Muscle of back (tissue), 11 donors: ENCODE data around the gene SRCIN1. TPM values are rescaled to one million over a fixed set of nuclear protein-coding genes. Genes with fewer than 3 reads are reported as not detected.

ENCODE experiments used
- DNase-seq, 3 donors: peaks; one replicate each; pipeline versions ENCODE4 v3.0.0 to v3.0.0-alpha.2; 2013
- polyA plus RNA-seq, 10 donors: library from polyadenylated mRNA; unstranded; fragments of 120-200 nt; gene quantifications; one replicate each; pipeline ENCODE4 v1.2.1, GENCODE V29; 2013; ENCODE audit not compliant: insufficient read length in 10 of 10

SRCIN1 gene
- polyA plus RNA-seq, 10 donors = 0.82 to 2.2 (median 1.2) TPM

DNA sequence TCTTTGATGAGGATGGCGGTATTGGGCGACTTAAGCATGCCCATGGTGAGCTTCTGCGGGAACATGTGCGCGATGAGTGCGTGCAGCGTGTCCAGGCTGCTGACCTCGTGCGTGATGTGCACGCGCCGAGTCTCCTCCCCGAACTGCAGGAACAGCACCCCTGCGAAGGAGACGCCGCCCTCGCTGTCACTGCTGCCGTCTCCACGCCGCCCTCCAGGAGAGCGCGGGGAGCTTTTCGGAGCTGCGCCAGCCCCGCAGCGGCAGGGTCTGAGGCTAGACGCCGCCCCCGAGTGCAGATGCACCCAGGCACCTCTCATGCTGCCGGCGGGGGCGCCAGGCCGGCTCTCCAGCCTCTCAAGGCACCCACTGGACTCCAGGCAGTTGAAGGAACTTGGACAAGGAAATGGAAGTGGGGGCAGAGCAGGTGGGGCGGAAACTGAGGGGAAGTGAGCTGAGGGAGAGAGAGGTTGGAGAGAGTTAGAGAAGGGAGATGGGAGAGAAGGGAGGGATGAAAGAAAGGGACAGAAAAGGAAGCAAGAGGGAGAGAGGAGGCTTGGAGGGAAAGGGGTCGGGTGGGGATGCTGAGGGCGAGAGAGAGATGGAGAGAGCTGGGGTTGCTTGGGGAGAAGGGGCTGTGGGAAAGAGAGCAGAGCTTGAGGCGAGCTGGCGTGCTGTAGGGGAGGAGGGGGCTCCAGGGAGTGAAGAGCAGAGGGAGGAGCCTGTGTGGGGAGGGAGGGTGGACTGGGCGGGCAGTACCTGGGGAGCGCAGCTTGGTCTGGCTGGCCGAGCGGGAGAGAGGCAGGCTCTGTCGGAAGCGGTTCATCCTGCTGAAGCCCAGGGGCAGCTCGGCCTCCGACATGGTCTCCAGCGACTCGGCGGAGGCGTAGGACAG is 42.1 kb downstream of the SRCIN1 start:
- no peak for DNase-seq

DNA sequence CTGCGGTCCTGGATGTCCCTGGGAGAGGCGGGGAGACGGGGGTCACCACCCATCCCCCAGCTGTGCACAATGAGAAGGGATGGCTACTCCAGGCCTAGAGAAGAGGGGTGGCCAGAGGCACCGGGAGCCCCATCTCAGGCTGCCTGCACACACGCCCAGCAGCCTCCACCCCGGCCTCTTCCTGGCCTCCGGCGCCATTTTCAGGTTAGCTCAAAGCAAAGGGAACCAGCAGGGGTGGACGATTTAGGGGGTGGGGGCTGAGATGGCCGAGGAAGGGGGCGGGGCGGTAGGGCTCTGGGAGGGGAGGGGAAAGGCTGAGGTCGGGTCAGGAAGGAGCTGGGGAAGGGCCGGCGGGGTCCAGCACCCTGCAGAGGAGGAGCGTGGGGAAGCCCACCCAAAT is 42.8 kb downstream of the SRCIN1 start:
- no peak for DNase-seq

- DNase-seq = no peak
Observed at GRCh38 chr17:38562215-38562569, 43.6 kb downstream of the SRCIN1 start.

DNA sequence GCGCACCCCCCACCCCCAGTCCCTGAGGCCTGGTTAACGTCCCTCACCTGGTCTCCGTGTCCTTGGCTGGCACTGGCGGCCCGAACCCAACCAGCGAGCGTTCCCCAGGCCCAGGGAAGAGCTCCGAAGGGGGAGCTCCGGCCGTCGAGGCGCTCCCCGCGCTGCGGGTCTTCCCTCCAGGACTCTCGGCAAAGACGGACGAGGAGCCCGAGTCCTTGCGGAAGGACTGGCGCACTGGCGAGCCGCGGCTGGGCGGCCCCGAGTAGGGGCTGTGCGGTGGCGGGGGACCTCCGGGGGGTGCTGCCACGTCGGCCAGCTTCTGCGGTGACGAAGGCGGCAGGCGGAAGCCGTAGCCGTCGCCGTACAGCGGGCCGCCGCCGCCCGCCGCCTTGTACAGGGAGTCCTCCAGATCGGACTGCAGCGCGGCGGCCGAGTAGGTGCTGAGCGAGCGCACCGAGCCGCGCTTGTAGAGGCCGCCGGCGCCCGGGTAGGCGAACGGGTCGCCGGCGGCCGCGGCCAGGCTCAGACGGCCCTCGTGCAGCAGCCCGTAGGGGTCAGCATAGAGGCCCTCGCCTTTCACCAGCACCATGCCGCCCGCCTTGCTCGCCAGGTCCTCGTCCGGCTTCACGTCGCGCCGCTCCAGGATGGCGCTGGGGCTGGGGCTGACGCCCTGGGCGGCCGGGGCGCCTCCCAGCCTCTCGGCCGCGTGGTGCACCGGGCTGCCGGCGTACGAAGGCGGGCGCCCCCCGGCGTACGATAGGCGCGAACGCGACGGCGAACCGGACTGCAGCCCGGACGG is 44.1 kb downstream of the SRCIN1 start:
- no peak for DNase-seq

- peak in 2 of 3 donors; percentile 43 to 68 for DNase-seq
Observed at GRCh38 chr17:38560503-38561318, 45.0 kb downstream of the SRCIN1 start.

DNA sequence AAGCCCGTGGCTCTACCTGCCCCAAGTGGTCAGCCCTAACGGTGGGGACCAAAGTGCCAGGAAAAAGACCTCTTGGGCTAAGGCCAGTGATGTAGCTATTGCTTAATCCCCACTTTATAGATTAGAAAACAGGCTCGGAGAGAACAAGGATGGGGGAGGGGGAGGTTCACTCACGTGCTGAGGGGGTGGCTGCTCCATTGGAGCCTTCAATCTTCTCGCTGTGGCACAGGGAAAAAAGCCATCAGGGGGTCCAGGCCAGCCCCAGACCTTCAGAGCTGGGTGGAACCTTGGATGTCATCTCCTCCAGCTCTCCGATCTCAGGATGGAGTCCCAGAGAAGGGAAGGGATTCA is 45.9 kb downstream of the SRCIN1 start:
- no peak for DNase-seq

- DNase-seq = peak in 2 of 3 donors; percentile 44 to 70
Observed at GRCh38 chr17:38559051-38559879, 46.5 kb downstream of the SRCIN1 start.

- no peak for DNase-seq
Observed at GRCh38 chr17:38558728-38559050, 47.1 kb downstream of the SRCIN1 start.

GRCh38 chr17:38557836-38558727 is 47.7 kb downstream of the SRCIN1 start:
- DNase-seq = peak; percentile 85 to 95 (median 89)

DNA sequence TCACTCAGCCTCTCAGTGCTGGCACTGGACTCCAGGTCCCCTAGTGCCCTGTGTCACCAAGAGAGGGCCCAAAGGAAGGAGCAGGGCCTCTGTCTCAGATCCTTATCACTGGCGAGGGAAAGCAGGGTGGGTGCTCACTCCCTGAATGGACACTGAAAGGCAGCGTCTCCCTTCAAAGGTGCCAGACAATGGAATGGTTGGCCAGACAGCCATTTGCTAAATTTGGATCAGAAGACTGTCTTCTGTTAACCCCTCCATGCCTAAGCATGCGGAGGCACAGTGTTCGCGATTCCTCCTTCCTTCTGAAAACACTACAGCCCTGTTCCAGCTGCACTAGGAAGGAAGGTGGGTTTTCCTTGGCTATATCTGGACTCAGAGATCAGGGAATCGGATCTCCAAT is 48.4 kb downstream of the SRCIN1 start:
- no peak for DNase-seq

GRCh38 chr17:38556239-38556638 is 49.5 kb downstream of the SRCIN1 start:
- no peak for DNase-seq

DNA sequence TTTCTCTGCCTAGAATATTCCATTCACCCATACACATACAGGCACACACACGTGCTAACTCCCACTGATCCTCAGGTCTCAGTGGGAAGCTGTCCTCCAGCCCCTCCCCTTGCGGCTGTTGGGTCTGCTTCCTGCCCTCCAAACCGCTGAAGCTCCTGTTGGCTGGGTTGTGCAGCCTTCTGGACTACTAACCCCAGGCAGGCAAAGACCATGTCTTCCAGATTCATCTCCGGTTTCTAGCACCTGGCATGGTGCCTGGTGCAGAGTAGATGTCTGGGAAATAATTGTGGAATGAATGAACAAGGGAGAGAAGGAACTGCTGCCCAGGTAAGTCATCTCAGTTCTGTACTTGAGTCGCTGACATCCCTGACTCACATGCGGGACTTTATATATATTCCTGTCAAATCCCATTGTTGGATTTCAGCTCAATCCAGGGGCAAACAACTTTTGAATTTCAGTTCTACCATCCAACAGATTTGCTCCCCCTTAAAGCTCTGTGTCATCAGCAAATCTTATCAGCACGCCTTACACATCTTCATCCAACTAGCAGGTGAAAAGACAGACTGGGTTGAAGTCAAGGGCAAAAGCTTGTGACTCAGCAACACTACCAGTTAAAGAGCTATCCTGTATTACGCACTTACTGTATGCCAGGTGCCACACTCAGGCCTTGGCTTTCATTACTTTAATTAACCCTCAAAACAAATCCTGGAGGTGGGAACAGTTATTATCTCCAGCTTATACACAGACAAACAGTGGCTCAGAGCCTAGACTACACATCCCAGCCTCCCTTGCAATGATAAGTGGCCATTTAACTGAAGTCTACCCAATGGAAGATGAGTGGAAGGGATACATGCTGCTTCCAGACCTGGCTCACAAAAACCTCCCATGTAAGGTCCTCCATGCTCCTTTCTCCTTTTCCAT is 51.1 kb downstream of the SRCIN1 start:
- no peak for DNase-seq

- DNase-seq = no peak
Observed at GRCh38 chr17:38552343-38552742, 53.4 kb downstream of the SRCIN1 start.

GRCh38 chr17:38551121-38551520 is 54.6 kb downstream of the SRCIN1 start:
- no peak for DNase-seq

DNA sequence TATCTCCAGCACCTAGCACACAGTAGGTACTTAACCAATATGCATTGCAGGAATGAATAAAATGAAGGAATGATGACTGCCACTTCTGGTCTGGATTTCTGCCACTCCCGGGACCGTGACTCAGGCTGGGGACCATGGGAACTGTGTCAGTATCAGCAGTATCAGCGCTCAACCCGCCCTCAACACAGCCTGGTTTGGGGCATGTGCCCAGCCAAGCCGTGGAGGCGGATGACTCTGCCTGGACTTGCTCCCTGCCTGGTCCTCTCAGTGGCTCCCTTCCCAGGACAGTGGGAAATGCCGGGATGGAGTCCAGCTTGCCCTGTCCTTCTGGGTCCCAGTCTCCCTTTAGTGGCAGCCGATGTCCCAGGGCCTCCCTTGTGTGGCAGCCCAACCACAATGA is 55.1 kb downstream of the SRCIN1 start:
- DNase-seq = no peak

- no peak for DNase-seq
Observed at GRCh38 chr17:38549285-38549684, 56.5 kb downstream of the SRCIN1 start.

DNA sequence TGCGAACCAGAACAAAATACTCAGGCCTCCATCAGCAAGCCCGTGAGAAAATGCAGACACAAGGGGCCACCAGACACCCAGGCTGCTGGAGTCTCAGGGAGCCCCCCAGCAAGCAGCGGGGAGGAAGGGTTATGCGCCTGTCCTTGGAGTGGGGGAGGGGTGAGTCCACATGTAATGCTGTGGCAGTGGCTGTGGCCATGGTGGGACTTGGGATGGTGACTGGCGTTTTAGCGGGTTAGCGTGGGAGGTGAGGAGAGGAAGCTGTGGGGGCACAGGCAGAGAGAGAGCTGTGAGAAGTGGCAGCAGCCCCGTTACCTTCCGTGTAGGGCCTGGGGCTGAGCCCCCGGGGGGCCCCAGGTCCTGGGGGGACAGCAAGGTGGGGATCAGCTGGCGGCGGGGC is 58.3 kb downstream of the SRCIN1 start:
- DNase-seq = no peak

- DNase-seq = no peak
Observed at GRCh38 chr17:38546396-38546795, 59.4 kb downstream of the SRCIN1 start.

- no peak for DNase-seq
Observed at GRCh38 chr17:38545531-38546225, 60.1 kb downstream of the SRCIN1 start.
